Cardiac fibroblast (primary cell): ENCODE data around the gene OR6K2.
"Not testable (repeated sequence)": the region's sequence is repeated elsewhere in the genome, so short reads cannot be mapped to it uniquely, and the experiment has no call there.

Source experiments
- DNase-seq, 2 donors: peaks; one replicate each; pipeline versions ENCODE4 v3.0.0 to v3.0.0-alpha.2; 2010; ENCODE audit warnings: low read depth in 2 of 2
- H3K4me3 ChIP-seq, 2 donors: replicated peaks in 1 of 2; 1 replicate in 1 of 2; 2 replicates in 1 of 2; pipeline ENCODE4 v1.5.1; 2011; ENCODE audit warnings: low read depth in 2 of 2, low read length in 2 of 2, mild to moderate bottlenecking in 2 of 2, moderate library complexity in 1 of 2
- CTCF ChIP-seq: IDR thresholded peaks from one replicate; pipeline ENCODE4 v1.5.1; 2011; ENCODE audit warnings: low read depth, mild to moderate bottlenecking, low read length, inconsistent platforms

OR6K2 gene

GRCh38 chr1:158706096-158706495, 5.6 kb upstream of the OR6K2 start:
- DNase-seq, result no peak
- no peak for TF ChIP-seq CTCF
- no peak overlapping the region for H3K4me3 ChIP-seq

- no peak for TF ChIP-seq CTCF
- no peak overlapping the region for H3K4me3 ChIP-seq
- no peak for DNase-seq
Measured at GRCh38 chr1:158694596-158694995, 5.9 kb downstream of the OR6K2 start.

- no peak for TF ChIP-seq CTCF
- H3K4me3 ChIP-seq, result no peak overlapping the region
- no peak for DNase-seq
Measured at GRCh38 chr1:158692356-158692755, 8.1 kb downstream of the OR6K2 start.

GRCh38 chr1:158691907-158692306, 8.5 kb downstream of the OR6K2 start:
- TF ChIP-seq CTCF, result no peak
- H3K4me3 ChIP-seq, result no peak overlapping the region
- DNase-seq, result no peak

- not testable (repeated sequence) for H3K4me3 ChIP-seq, DNase-seq
Measured at GRCh38 chr1:158691149-158691548, 9.3 kb downstream of the OR6K2 start.

- no peak for TF ChIP-seq CTCF
- H3K4me3 ChIP-seq, result no peak overlapping the region
- DNase-seq, result no peak
Measured at GRCh38 chr1:158689875-158690274, 10.6 kb downstream of the OR6K2 start.

- H3K4me3 ChIP-seq, result no peak overlapping the region
- no peak for DNase-seq
- TF ChIP-seq CTCF, result no peak
Measured at GRCh38 chr1:158689110-158689509, 11.3 kb downstream of the OR6K2 start.

- DNase-seq, H3K4me3 ChIP-seq: not testable (repeated sequence)
Measured at GRCh38 chr1:158688343-158688742, 12.1 kb downstream of the OR6K2 start.
